MCF 10A (cell line): ENCODE data around the gene RGL2. TPM values are rescaled to one million over a fixed set of nuclear protein-coding genes. Genes with fewer than 3 reads are reported as not detected.

Experiments
- BruUV-seq: library from RNA; stranded (reverse); fragments of 400-500 nt; replicated peaks from 2 replicates; lab custom pipeline; 2021; lab: Mats Ljungman, UMichigan
- CTCF ChIA-PET: fragments of 300-600 bp; sonication (Branson Sonifier 250); formaldehyde crosslinking; extraction: SDS; loops from one replicate; lab custom pipeline; 2021; ENCODE audit warnings: antibody characterized with exemption, inconsistent platforms; lab: Yijun Ruan, JAX
- POLR2A ChIA-PET: fragments of 300-600, 350-650 bp; sonication (Branson Sonifier 250); formaldehyde crosslinking; extraction: SDS; loops from one replicate; lab custom pipeline; 2020; ENCODE audit warnings: antibody characterized with exemption, inconsistent platforms; lab: Yijun Ruan, JAX
- DNase-seq: peaks from one replicate; pipeline ENCODE4 v3.0.0-alpha.2; 2018; ENCODE audit not compliant: unreplicated experiment
- H3K27ac Mint-ChIP-seq: one replicate; pipeline ENCODE4 v1.8.0; 2022; ENCODE audit warnings: mild to moderate bottlenecking, low read depth, mixed read lengths; ENCODE audit not compliant: unreplicated experiment
- H3K27me3 Mint-ChIP-seq: one replicate; pipeline ENCODE4 v1.8.0; 2022; ENCODE audit warnings: mixed read lengths; ENCODE audit not compliant: insufficient read depth, unreplicated experiment
- H3K36me3 Mint-ChIP-seq: one replicate; pipeline ENCODE4 v1.8.0; 2022; ENCODE audit warnings: mild to moderate bottlenecking, moderate library complexity, mixed read lengths; ENCODE audit not compliant: insufficient read depth, unreplicated experiment
- H3K4me1 Mint-ChIP-seq: one replicate; pipeline ENCODE4 v1.8.0; 2022; ENCODE audit warnings: mixed read lengths; ENCODE audit not compliant: insufficient read depth, unreplicated experiment
- H3K4me3 Mint-ChIP-seq: one replicate; pipeline ENCODE4 v1.8.0; 2022; ENCODE audit warnings: mild to moderate bottlenecking, moderate library complexity, mixed read lengths; ENCODE audit not compliant: unreplicated experiment
- H3K9me3 Mint-ChIP-seq: one replicate; pipeline ENCODE4 v1.8.0; 2022; ENCODE audit warnings: mixed read lengths; ENCODE audit not compliant: unreplicated experiment
- CTCF ChIP-seq: fragments of 200-600 bp; IDR thresholded peaks from one replicate; pipeline ENCODE4 v1.8.0; 2022; ENCODE audit warnings: antibody characterized with exemption, mild to moderate bottlenecking; ENCODE audit not compliant: unreplicated experiment
- intact Hi-C: fragments of 100-400 bp; cut with micrococcal nuclease; formaldehyde crosslinking; loops from 2 replicates; pipeline ENCODE4 v1.14.1; 2022
- total RNA-seq: library from RNA; stranded (reverse); gene quantifications from 2 replicates; pipeline ENCODE4 v1.2.3, GENCODE V29; 2022

Gene RGL2
- total RNA-seq, 1 experiment from 2014 or later: 30.4 TPM

DNA sequence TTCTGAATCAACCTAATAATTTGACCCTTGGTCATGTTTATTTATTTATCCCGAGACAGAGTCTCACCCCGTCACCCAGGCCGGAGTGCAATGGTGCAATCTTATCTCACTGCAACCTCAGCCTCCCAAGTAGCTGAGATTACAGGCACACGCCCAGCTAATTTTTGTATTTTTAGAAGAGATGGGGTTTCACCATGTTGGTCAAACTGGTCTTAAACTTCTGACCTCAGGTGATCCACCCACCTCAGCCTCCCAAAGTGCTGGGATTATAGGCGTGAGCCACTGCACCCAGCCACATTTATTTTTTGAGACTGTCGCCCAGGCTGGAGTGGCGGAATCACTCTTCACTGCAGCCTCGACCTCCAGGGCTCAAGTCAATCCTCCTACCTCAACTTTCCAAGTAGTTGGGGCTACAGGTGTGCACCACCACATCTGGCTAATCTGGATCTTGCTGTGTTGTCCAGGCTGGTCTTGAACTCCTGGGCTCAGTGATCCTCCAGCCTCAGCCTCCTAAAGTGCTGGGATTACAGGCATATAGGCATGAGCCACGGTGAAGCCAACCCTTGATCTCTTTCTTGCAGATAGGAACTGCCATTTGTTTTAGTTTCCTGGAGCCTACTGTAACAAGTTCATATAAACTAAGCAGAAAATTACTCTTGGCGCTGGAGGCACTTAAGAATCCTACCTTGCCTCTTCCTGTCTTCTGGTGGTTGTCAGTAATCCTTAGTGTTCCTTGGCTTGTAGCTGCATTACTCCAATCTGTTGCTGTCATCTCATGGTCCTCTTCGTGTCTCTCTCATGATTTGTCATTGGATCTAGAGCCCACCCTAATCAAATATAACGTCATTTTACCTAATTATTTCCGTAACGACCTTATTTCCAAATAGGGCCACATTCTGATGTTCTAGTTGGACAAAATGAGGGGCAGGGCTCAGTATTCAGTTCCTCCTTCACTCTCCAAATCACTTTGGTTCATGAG lies 24.5 kb downstream of the RGL2 start:
- Mint-ChIP-seq H3K4me3 (peak overlapping the region; percentile 99), H3K9me3 (no peaks in the 10 kb centered on the region), H3K27ac (peak overlapping the region; percentile 92), H3K4me1 (peaks cover 36% of the 10 kb centered on the region), H3K36me3 (peaks cover 74% of the 10 kb centered on the region), H3K27me3 (no peaks in the 10 kb centered on the region)
- no peak for DNase-seq
- TF ChIP-seq CTCF: no peak
- ChIA-PET CTCF (interaction anchor here (1.2 kb wide), 1 partner anchor 25 kb away, joined by 4 read pairs; no protein-coding TSS in a partner anchor), POLR2A (interaction anchor here (1.0 to 2.6 kb wide), 6 partner anchors 15 to 303 kb away, joined by 3 to 43 read pairs (median 4); partner anchors contain the start of genes PFDN6, RGL2, RING1 and WDR46)
- BruUV-seq: no TSS peak
- intact Hi-C loops: no loop called here

DNA sequence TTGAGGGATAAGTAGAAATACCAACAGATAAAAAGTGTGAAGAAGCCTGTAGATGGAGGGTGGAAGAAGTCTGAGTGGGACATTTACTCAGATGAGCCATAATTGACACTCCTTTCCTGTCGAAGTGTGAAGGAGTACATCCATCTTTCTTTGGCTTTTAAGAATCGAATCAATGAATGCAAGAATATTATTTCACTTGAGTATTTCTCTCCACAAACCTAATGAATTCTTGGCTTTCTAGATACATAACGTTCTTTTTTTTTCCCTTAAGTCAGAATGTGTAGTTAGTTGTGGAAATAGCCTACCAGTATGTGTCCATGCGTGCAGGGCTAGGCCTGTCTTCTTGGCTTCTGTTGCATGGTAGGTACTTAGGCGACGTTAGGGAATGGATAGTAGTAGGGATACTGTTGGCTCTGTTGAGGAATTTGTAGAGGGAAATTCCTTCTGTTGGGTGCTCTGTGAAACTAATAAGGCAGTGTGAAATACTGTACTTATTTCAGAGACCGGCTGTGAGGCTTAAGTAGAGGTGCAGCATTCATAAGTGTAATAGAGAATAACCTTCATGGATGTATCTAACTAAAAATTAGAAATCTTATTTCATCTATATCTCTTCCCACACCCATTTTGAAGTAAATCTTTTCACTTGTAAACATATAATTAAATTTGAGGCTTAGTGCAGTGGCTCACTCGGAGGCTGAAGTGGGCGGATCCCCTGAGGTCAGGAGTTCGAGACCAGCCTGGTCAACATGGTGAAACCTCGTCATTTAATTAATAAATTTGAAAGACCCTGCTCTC lies 25.4 kb downstream of the RGL2 start:
- BruUV-seq: no TSS peak
- peak overlapping the region; percentile 100 for H3K27ac Mint-ChIP-seq

DNA sequence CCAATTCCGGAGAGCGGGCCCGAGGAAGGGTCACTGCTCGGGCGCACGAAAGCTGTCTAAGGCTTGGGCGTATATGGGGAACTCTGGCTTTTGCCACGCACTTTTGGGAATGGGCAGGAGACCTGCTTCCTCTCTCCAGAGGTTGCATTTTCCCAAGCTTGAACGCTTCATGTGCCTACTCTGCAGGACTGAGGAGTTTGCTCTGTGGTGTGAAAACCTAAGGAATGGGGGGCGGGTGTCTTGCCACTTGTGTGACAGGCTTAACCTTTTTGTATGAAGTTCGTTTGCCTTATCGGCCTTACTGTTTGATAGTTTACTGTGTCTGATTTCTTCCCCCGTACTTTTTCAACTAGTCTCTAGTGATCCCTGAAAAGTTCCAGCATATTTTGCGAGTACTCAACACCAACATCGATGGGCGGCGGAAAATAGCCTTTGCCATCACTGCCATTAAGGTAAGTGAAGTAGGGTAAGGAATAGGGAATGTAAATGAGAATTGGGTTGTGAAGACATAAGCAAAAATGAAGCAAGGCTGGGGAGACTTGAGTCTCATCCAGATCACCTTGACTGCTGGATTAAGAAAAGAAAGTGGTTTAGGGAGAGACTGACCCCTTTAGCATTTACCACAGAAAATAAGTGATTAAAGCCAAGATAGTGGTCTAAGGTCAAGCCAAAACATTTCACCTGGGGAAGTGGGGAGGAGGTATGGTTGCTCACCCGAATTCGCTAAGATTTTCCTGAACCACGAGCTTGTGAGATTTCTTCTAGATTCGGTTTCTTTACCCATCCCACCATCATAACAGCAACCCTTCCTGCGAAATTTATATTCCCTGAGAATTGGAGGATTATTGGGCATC lies 26.2 kb downstream of the RGL2 start:
- BruUV-seq: TSS peak; percentile 60
- H3K36me3 Mint-ChIP-seq: peaks cover 84% of the 10 kb centered on the region
- no peaks in the 10 kb centered on the region for H3K9me3 Mint-ChIP-seq
- intact Hi-C loops: no loop called here
- CTCF ChIA-PET: interaction anchor here (1.1 to 1.4 kb wide), 2 partner anchors 9 to 24 kb away, joined by 4 to 10 read pairs; no protein-coding TSS in a partner anchor
- TF ChIP-seq CTCF: no peak
- H3K27ac Mint-ChIP-seq: peak overlapping the region; percentile 100
- H3K4me1 Mint-ChIP-seq: peaks cover 36% of the 10 kb centered on the region
- no peak for DNase-seq
- POLR2A ChIA-PET: interaction anchor here (0.6 to 5.4 kb wide), 37 partner anchors 9 to 1731 kb away, joined by 3 to 155 read pairs (median 7); partner anchors contain the start of genes BAG6, BAK1, BRD2 and CUTA
- no peaks in the 10 kb centered on the region for H3K27me3 Mint-ChIP-seq
- H3K4me3 Mint-ChIP-seq: peak overlapping the region; percentile 99

More for the DNA sequence above, 25.4 kb downstream of the RGL2 start:
- ChIA-PET POLR2A (interaction anchor here (1.2 to 5.4 kb wide), 17 partner anchors 8 to 1096 kb away, joined by 3 to 155 read pairs (median 18); partner anchors contain the start of genes BAK1, BRD2, PFDN6 and RGL2), CTCF (interaction anchor here (1.4 kb wide), 1 partner anchor 10 kb away, joined by 4 read pairs; no protein-coding TSS in a partner anchor)
- Mint-ChIP-seq H3K4me3 (peak overlapping the region; percentile 99), H3K4me1 (peaks cover 36% of the 10 kb centered on the region), H3K27me3 (no peaks in the 10 kb centered on the region), H3K36me3 (peaks cover 82% of the 10 kb centered on the region), H3K9me3 (no peaks in the 10 kb centered on the region)
- no peak for TF ChIP-seq CTCF
- DNase-seq: no peak
- intact Hi-C loops: no loop called here
